Measurements from ENCODE around the gene FKBP11.

Gene FKBP11

DNA sequence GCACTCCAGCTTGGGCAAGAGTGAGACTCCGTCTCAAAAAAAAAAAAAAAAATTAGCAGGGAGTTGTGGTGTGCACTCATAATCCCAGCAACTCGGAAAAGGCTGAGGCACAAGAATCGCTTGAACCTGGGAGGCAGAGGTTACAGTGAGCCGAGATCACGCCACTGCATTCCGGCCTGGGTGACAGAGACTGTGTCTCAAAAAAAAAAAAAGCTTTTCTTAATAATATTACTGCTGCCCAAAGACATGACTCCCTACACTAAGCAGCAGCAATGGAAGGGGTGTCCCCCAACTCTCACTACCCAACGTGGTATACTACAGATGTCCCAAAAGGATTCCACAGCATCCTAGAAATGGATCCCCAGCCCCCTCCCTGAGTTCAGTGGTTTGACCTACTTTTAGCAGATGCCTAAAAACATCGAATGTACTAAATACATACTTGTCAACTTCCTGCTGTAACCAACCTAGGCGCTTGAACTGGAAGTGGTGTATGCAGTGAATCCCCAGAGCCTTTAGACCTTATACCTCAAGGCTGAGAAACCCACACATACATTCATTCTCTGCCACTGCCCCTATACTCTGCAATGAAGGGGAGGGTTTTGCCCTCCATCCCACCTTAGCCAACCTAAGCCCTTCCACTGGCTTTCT, 8.5 kb upstream of the FKBP11 start:
- H3K4me1 ChIP-seq (ENCODE audit: low read length) = no peaks in the 10 kb centered on the region
- H2AFZ ChIP-seq (ENCODE audit: low read length) = no peak overlapping the region
- H3K79me2 ChIP-seq (ENCODE audit: low read length) = no peaks in the 10 kb centered on the region
- H3K27ac ChIP-seq (ENCODE audit: low read length) = no peak overlapping the region
- no peaks in the 10 kb centered on the region for H3F3A ChIP-seq (ENCODE audit: insufficient read depth, low read length)
- no peaks in the 10 kb centered on the region; the same call in 1 of the 2 replicates for H4K20me1 ChIP-seq (ENCODE audit: insufficient read depth, low read length)
- no peak overlapping the region for H3K4me3 ChIP-seq (ENCODE audit: low read length)
- DNase-seq = no peak
- no peaks in the 10 kb centered on the region for H3K9me3 ChIP-seq (replicated peaks; ENCODE audit: insufficient read depth, low read length)
- no peaks in the 10 kb centered on the region for H3K9me2 ChIP-seq (replicated peaks; ENCODE audit: insufficient read depth, low read length)
- TF ChIP-seq EZH2phosphoT487 (IDR thresholded peaks at IDR 0.05; ENCODE audit: low read length) = no peak
- TF ChIP-seq, protein P1, sequence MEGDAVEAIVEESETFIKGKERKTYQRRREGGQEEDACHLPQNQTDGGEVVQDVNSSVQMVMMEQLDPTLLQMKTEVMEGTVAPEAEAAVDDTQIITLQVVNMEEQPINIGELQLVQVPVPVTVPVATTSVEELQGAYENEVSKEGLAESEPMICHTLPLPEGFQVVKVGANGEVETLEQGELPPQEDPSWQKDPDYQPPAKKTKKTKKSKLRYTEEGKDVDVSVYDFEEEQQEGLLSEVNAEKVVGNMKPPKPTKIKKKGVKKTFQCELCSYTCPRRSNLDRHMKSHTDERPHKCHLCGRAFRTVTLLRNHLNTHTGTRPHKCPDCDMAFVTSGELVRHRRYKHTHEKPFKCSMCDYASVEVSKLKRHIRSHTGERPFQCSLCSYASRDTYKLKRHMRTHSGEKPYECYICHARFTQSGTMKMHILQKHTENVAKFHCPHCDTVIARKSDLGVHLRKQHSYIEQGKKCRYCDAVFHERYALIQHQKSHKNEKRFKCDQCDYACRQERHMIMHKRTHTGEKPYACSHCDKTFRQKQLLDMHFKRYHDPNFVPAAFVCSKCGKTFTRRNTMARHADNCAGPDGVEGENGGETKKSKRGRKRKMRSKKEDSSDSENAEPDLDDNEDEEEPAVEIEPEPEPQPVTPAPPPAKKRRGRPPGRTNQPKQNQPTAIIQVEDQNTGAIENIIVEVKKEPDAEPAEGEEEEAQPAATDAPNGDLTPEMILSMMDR (IDR thresholded peaks at IDR 0.05; ENCODE audit: low read length) = no peak
- no peak for TF ChIP-seq EZH2 (optimal IDR thresholded peaks at IDR 0.05; ENCODE audit: low read depth, low read length)
- H3K27me3 ChIP-seq (replicated peaks; ENCODE audit: insufficient read depth, low read length) = no peaks in the 10 kb centered on the region
- no peak overlapping the region for H3K4me2 ChIP-seq (ENCODE audit: low read depth, low read length)
- H3K36me3 ChIP-seq (replicated peaks; ENCODE audit: insufficient read depth, low read length) = no peaks in the 10 kb centered on the region
- no peak overlapping the region for H3K9ac ChIP-seq (ENCODE audit: low read length)

DNA sequence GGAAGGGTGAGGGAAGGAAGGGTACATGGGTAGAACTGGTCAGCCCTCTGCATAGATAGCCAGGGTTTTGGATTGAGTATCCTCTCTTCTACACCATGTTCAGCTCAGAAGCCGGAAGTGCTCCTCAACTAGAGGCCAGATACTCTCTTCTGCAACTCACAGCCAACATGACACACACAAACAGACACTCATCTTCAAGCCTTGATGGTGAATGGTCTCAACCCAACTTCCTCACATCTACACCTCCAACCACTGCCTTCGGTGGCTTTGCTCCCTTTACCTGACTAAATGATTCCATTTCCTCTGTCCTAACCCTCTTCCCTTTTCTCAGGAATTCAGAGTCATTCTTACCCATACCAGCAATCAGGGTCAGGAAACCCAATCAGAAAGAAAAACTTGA, 7.6 kb upstream of the FKBP11 start:
- no peaks in the 10 kb centered on the region; the same call in 1 of the 2 replicates for H4K20me1 ChIP-seq (ENCODE audit: insufficient read depth, low read length)
- H3K79me2 ChIP-seq (ENCODE audit: low read length) = no peaks in the 10 kb centered on the region
- no peaks in the 10 kb centered on the region for H3K4me1 ChIP-seq (ENCODE audit: low read length)
- H3K4me2 ChIP-seq (ENCODE audit: low read depth, low read length) = no peak overlapping the region
- no peaks in the 10 kb centered on the region for H3K36me3 ChIP-seq (replicated peaks; ENCODE audit: insufficient read depth, low read length)
- no peaks in the 10 kb centered on the region for H3K9me3 ChIP-seq (replicated peaks; ENCODE audit: insufficient read depth, low read length)
- no peak overlapping the region for H3K4me3 ChIP-seq (ENCODE audit: low read length)
- no peak for DNase-seq
- no peak overlapping the region for H3K9ac ChIP-seq (ENCODE audit: low read length)
- no peak overlapping the region for H3K27ac ChIP-seq (ENCODE audit: low read length)
- H3K27me3 ChIP-seq (replicated peaks; ENCODE audit: insufficient read depth, low read length) = no peaks in the 10 kb centered on the region
- H3F3A ChIP-seq (ENCODE audit: insufficient read depth, low read length) = no peaks in the 10 kb centered on the region
- H3K9me2 ChIP-seq (replicated peaks; ENCODE audit: insufficient read depth, low read length) = no peaks in the 10 kb centered on the region
- H2AFZ ChIP-seq (ENCODE audit: low read length) = no peak overlapping the region
- TF ChIP-seq EZH2phosphoT487 (IDR thresholded peaks at IDR 0.05; ENCODE audit: low read length) (no peak), EZH2 (optimal IDR thresholded peaks at IDR 0.05; ENCODE audit: low read depth, low read length) (no peak)
- TF ChIP-seq, protein P1 (IDR thresholded peaks at IDR 0.05; ENCODE audit: low read length) = no peak

DNA sequence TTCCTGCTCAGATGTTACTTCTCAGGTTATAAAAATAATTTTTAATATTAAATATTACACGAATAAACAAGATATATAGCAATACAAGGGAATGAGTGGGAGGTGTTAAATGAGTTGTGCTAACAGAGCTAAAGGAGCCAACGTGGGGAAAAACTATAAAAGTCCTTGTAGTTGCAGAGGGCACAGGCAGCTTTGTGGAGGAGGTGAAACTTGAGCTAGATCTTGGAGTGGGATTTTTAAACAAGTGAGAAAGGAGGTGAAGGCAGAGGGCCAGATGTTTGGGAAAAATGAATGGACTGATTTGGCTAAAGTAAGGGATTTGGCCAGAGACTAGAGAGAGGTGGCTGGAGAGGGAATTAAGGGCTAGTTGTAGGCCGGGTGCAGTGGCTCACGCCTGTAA, 5.2 kb upstream of the FKBP11 start:
- Histone ChIP-seq H3K4me2 (ENCODE audit: low read depth, low read length) (no peak overlapping the region), H3K36me3 (replicated peaks; ENCODE audit: insufficient read depth, low read length) (no peaks in the 10 kb centered on the region)

More for the DNA sequence above, 5.2 kb upstream of the FKBP11 start:
- no peaks in the 10 kb centered on the region for H3K9me3 ChIP-seq (replicated peaks; ENCODE audit: insufficient read depth, low read length)
- H2AFZ ChIP-seq (ENCODE audit: low read length) = no peak overlapping the region
- peaks cover 4% of the 10 kb centered on the region for H3K4me1 ChIP-seq (ENCODE audit: low read length)
- H3K27me3 ChIP-seq (replicated peaks; ENCODE audit: insufficient read depth, low read length) = no peaks in the 10 kb centered on the region
- H3K79me2 ChIP-seq (ENCODE audit: low read length) = no peaks in the 10 kb centered on the region
- DNase-seq = no peak
- H3K4me3 ChIP-seq (ENCODE audit: low read length) = no peak overlapping the region
- no peak for TF ChIP-seq EZH2phosphoT487 (IDR thresholded peaks at IDR 0.05; ENCODE audit: low read length)
- no peak for TF ChIP-seq EZH2 (optimal IDR thresholded peaks at IDR 0.05; ENCODE audit: low read depth, low read length)
- TF ChIP-seq, protein P1 (IDR thresholded peaks at IDR 0.05; ENCODE audit: low read length) = no peak
- H3F3A ChIP-seq (ENCODE audit: insufficient read depth, low read length) = 0 out of 2 replicates have a peak, but pooled peaks cover 4% of the 10 kb centered on the region
- H3K27ac ChIP-seq (ENCODE audit: low read length) = no peak overlapping the region
- H3K9ac ChIP-seq (ENCODE audit: low read length) = no peak overlapping the region
- H3K9me2 ChIP-seq (replicated peaks; ENCODE audit: insufficient read depth, low read length) = no peaks in the 10 kb centered on the region
- no peaks in the 10 kb centered on the region; the same call in 1 of the 2 replicates for H4K20me1 ChIP-seq (ENCODE audit: insufficient read depth, low read length)

Data from MM.1S (cell line).